Measurements from ENCODE around the gene PRR16.

PRR16 gene

GRCh38 chr5:120435129-120435528, 29.0 kb upstream of the PRR16 start:
- Histone ChIP-seq H2AK5ac (ENCODE audit: low read length) (no peak overlapping the region), H2BK15ac (replicated peaks; ENCODE audit: low read depth) (no peak overlapping the region), H3K4me1 (ENCODE audit: control insufficient read depth, low read depth, low read length) (no peaks in the 10 kb centered on the region), H2BK5ac (ENCODE audit: low read length) (no peak overlapping the region), H3K56ac (ENCODE audit: low read length) (no peak overlapping the region), H3K23ac (ENCODE audit: low read length) (no peak overlapping the region), H3K4me3 (ENCODE audit: low read length) (no peak overlapping the region), H2BK120ac (ENCODE audit: low read depth, low read length) (no peak overlapping the region), H3K4ac (ENCODE audit: low read depth, low read length) (no peak overlapping the region), H3K79me1 (ENCODE audit: low read length) (no peaks in the 10 kb centered on the region), H4K8ac (ENCODE audit: low read depth, low read length) (no peak overlapping the region), H3K79me2 (ENCODE audit: control insufficient read depth, insufficient read depth, low read length) (no peaks in the 10 kb centered on the region), H3K18ac (ENCODE audit: low read length) (no peak overlapping the region), H3K27ac (ENCODE audit: low read depth, low read length) (no peak overlapping the region), H3K9ac (ENCODE audit: low read length) (no peak overlapping the region), H4K5ac (ENCODE audit: low read length) (no peak overlapping the region), H3K4me2 (ENCODE audit: low read length) (no peak overlapping the region), H3K36me3 (ENCODE audit: control insufficient read depth, insufficient read depth, low read length) (no peaks in the 10 kb centered on the region), H3K27me3 (ENCODE audit: insufficient read depth, low read length, poor library complexity) (no peaks in the 10 kb centered on the region)
- WGBS (ENCODE audit: extremely low coverage, insufficient coverage, low lambda C conversion rate), result no CpG with 5 or more reads among the region's 2 CpGs
- no peak for DNase-seq

- Histone ChIP-seq H3K79me2 (ENCODE audit: control insufficient read depth, insufficient read depth, low read length) (no peaks in the 10 kb centered on the region), H2BK15ac (replicated peaks; ENCODE audit: low read depth) (no peak overlapping the region), H3K4me2 (ENCODE audit: low read length) (no peak overlapping the region), H3K18ac (ENCODE audit: low read length) (no peak overlapping the region), H2BK120ac (ENCODE audit: low read depth, low read length) (no peak overlapping the region), H3K36me3 (ENCODE audit: control insufficient read depth, insufficient read depth, low read length) (no peaks in the 10 kb centered on the region), H3K27me3 (ENCODE audit: insufficient read depth, low read length, poor library complexity) (no peaks in the 10 kb centered on the region), H3K4ac (ENCODE audit: low read depth, low read length) (no peak overlapping the region), H4K5ac (ENCODE audit: low read length) (no peak overlapping the region), H3K4me1 (ENCODE audit: control insufficient read depth, low read depth, low read length) (no peaks in the 10 kb centered on the region), H3K79me1 (ENCODE audit: low read length) (no peaks in the 10 kb centered on the region), H3K56ac (ENCODE audit: low read length) (no peak overlapping the region), H3K9ac (ENCODE audit: low read length) (no peak overlapping the region), H3K27ac (ENCODE audit: low read depth, low read length) (no peak overlapping the region), H3K4me3 (ENCODE audit: low read length) (no peak overlapping the region), H4K8ac (ENCODE audit: low read depth, low read length) (no peak overlapping the region), H2BK5ac (ENCODE audit: low read length) (no peak overlapping the region), H2AK5ac (ENCODE audit: low read length) (no peak overlapping the region), H3K23ac (ENCODE audit: low read length) (no peak overlapping the region)
- DNase-seq, result no peak
- no CpG with 5 or more reads among the region's 1 CpG for WGBS (ENCODE audit: extremely low coverage, insufficient coverage, low lambda C conversion rate)
Observed at GRCh38 chr5:120436996-120437395, 27.1 kb upstream of the PRR16 start.

- no peak overlapping the region for H3K23ac ChIP-seq (ENCODE audit: low read length)
- no peaks in the 10 kb centered on the region for H3K4me1 ChIP-seq (ENCODE audit: control insufficient read depth, low read depth, low read length)
- H3K18ac ChIP-seq (ENCODE audit: low read length), result no peak overlapping the region
- H3K4me2 ChIP-seq (ENCODE audit: low read length), result no peak overlapping the region
- WGBS (ENCODE audit: extremely low coverage, insufficient coverage, low lambda C conversion rate), result no CpG with 5 or more reads among the region's 3 CpGs
- no peak overlapping the region for H3K4me3 ChIP-seq (ENCODE audit: low read length)
- H3K79me1 ChIP-seq (ENCODE audit: low read length), result no peaks in the 10 kb centered on the region
- H2AK5ac ChIP-seq (ENCODE audit: low read length), result no peak overlapping the region
- H3K4ac ChIP-seq (ENCODE audit: low read depth, low read length), result no peak overlapping the region
- H4K5ac ChIP-seq (ENCODE audit: low read length), result no peak overlapping the region
- H3K27me3 ChIP-seq (ENCODE audit: insufficient read depth, low read length, poor library complexity), result no peaks in the 10 kb centered on the region
- no peak overlapping the region for H3K56ac ChIP-seq (ENCODE audit: low read length)
- H2BK120ac ChIP-seq (ENCODE audit: low read depth, low read length), result no peak overlapping the region
- no peak overlapping the region for H2BK5ac ChIP-seq (ENCODE audit: low read length)
- H4K8ac ChIP-seq (ENCODE audit: low read depth, low read length), result no peak overlapping the region
- H3K79me2 ChIP-seq (ENCODE audit: control insufficient read depth, insufficient read depth, low read length), result no peaks in the 10 kb centered on the region
- H3K9ac ChIP-seq (ENCODE audit: low read length), result no peak overlapping the region
- H3K27ac ChIP-seq (ENCODE audit: low read depth, low read length), result no peak overlapping the region
- H3K36me3 ChIP-seq (ENCODE audit: control insufficient read depth, insufficient read depth, low read length), result no peaks in the 10 kb centered on the region
- no peak for DNase-seq
- H2BK15ac ChIP-seq (replicated peaks; ENCODE audit: low read depth), result no peak overlapping the region
Observed at GRCh38 chr5:120442694-120443093, 21.4 kb upstream of the PRR16 start.

GRCh38 chr5:120443607-120444006, 20.5 kb upstream of the PRR16 start:
- WGBS (ENCODE audit: extremely low coverage, insufficient coverage, low lambda C conversion rate), result no CpG with 5 or more reads among the region's 2 CpGs
- H4K8ac ChIP-seq (ENCODE audit: low read depth, low read length), result no peak overlapping the region
- no peak overlapping the region for H2BK5ac ChIP-seq (ENCODE audit: low read length)
- H4K5ac ChIP-seq (ENCODE audit: low read length), result no peak overlapping the region
- no peak for DNase-seq
- no peak overlapping the region for H3K56ac ChIP-seq (ENCODE audit: low read length)
- no peaks in the 10 kb centered on the region for H3K4me1 ChIP-seq (ENCODE audit: control insufficient read depth, low read depth, low read length)
- H3K27ac ChIP-seq (ENCODE audit: low read depth, low read length), result no peak overlapping the region
- no peaks in the 10 kb centered on the region for H3K79me2 ChIP-seq (ENCODE audit: control insufficient read depth, insufficient read depth, low read length)
- H3K4ac ChIP-seq (ENCODE audit: low read depth, low read length), result no peak overlapping the region
- H3K9ac ChIP-seq (ENCODE audit: low read length), result no peak overlapping the region
- no peak overlapping the region for H2AK5ac ChIP-seq (ENCODE audit: low read length)
- no peak overlapping the region for H3K23ac ChIP-seq (ENCODE audit: low read length)
- no peaks in the 10 kb centered on the region for H3K36me3 ChIP-seq (ENCODE audit: control insufficient read depth, insufficient read depth, low read length)
- H3K4me3 ChIP-seq (ENCODE audit: low read length), result no peak overlapping the region
- no peak overlapping the region for H2BK15ac ChIP-seq (replicated peaks; ENCODE audit: low read depth)
- no peak overlapping the region for H2BK120ac ChIP-seq (ENCODE audit: low read depth, low read length)
- H3K79me1 ChIP-seq (ENCODE audit: low read length), result no peaks in the 10 kb centered on the region
- H3K18ac ChIP-seq (ENCODE audit: low read length), result no peak overlapping the region
- no peaks in the 10 kb centered on the region for H3K27me3 ChIP-seq (ENCODE audit: insufficient read depth, low read length, poor library complexity)
- no peak overlapping the region for H3K4me2 ChIP-seq (ENCODE audit: low read length)

GRCh38 chr5:120446068-120446492, 18.0 kb upstream of the PRR16 start:
- Histone ChIP-seq H3K27ac (ENCODE audit: low read depth, low read length) (no peak overlapping the region), H3K23ac (ENCODE audit: low read length) (no peak overlapping the region), H3K4me1 (ENCODE audit: control insufficient read depth, low read depth, low read length) (peaks cover 2% of the 10 kb centered on the region), H3K4ac (ENCODE audit: low read depth, low read length) (no peak overlapping the region), H4K5ac (ENCODE audit: low read length) (no peak overlapping the region), H4K8ac (ENCODE audit: low read depth, low read length) (no peak overlapping the region), H3K27me3 (ENCODE audit: insufficient read depth, low read length, poor library complexity) (no peaks in the 10 kb centered on the region), H3K18ac (ENCODE audit: low read length) (no peak overlapping the region), H3K9ac (ENCODE audit: low read length) (no peak overlapping the region), H3K79me1 (ENCODE audit: low read length) (no peaks in the 10 kb centered on the region), H2BK5ac (ENCODE audit: low read length) (no peak overlapping the region), H2BK120ac (ENCODE audit: low read depth, low read length) (no peak overlapping the region), H3K56ac (ENCODE audit: low read length) (no peak overlapping the region), H3K79me2 (ENCODE audit: control insufficient read depth, insufficient read depth, low read length) (no peaks in the 10 kb centered on the region), H3K4me3 (ENCODE audit: low read length) (no peak overlapping the region), H3K4me2 (ENCODE audit: low read length) (no peak overlapping the region), H2BK15ac (replicated peaks; ENCODE audit: low read depth) (peak overlapping the region; percentile 23), H3K36me3 (ENCODE audit: control insufficient read depth, insufficient read depth, low read length) (no peaks in the 10 kb centered on the region), H2AK5ac (ENCODE audit: low read length) (no peak overlapping the region)
- WGBS (ENCODE audit: extremely low coverage, insufficient coverage, low lambda C conversion rate), result no CpG with 5 or more reads among the region's 2 CpGs
- DNase-seq, result peak; percentile 56

GRCh38 chr5:120446901-120447300, 17.2 kb upstream of the PRR16 start:
- no peaks in the 10 kb centered on the region for H3K79me1 ChIP-seq (ENCODE audit: low read length)
- no peak overlapping the region for H4K8ac ChIP-seq (ENCODE audit: low read depth, low read length)
- no peak overlapping the region for H2AK5ac ChIP-seq (ENCODE audit: low read length)
- DNase-seq, result peak; percentile 16
- no peaks in the 10 kb centered on the region for H3K27me3 ChIP-seq (ENCODE audit: insufficient read depth, low read length, poor library complexity)
- no peaks in the 10 kb centered on the region for H3K79me2 ChIP-seq (ENCODE audit: control insufficient read depth, insufficient read depth, low read length)
- H3K23ac ChIP-seq (ENCODE audit: low read length), result no peak overlapping the region
- H3K56ac ChIP-seq (ENCODE audit: low read length), result no peak overlapping the region
- peaks cover 2% of the 10 kb centered on the region for H3K4me1 ChIP-seq (ENCODE audit: control insufficient read depth, low read depth, low read length)
- H3K4me3 ChIP-seq (ENCODE audit: low read length), result no peak overlapping the region
- H2BK15ac ChIP-seq (replicated peaks; ENCODE audit: low read depth), result no peak overlapping the region
- no peak overlapping the region for H4K5ac ChIP-seq (ENCODE audit: low read length)
- no peak overlapping the region for H3K4ac ChIP-seq (ENCODE audit: low read depth, low read length)
- H3K27ac ChIP-seq (ENCODE audit: low read depth, low read length), result no peak overlapping the region
- WGBS (ENCODE audit: extremely low coverage, insufficient coverage, low lambda C conversion rate), result no CpG with 5 or more reads among the region's 2 CpGs
- H3K9ac ChIP-seq (ENCODE audit: low read length), result no peak overlapping the region
- H3K36me3 ChIP-seq (ENCODE audit: control insufficient read depth, insufficient read depth, low read length), result no peaks in the 10 kb centered on the region
- H2BK5ac ChIP-seq (ENCODE audit: low read length), result no peak overlapping the region
- no peak overlapping the region for H2BK120ac ChIP-seq (ENCODE audit: low read depth, low read length)
- no peak overlapping the region for H3K18ac ChIP-seq (ENCODE audit: low read length)
- no peak overlapping the region for H3K4me2 ChIP-seq (ENCODE audit: low read length)

All from mesendoderm (in vitro differentiated cells).